Endodermal cell (in vitro differentiated cells): Measurements from ENCODE around the gene TRIM74. TPM values are rescaled to one million over a fixed set of nuclear protein-coding genes. Genes with fewer than 3 reads are reported as not detected.
"Not testable (repeated sequence)": the region's sequence is repeated elsewhere in the genome, so short reads cannot be mapped to it uniquely, and the experiment has no call there.

Experiments used
- DNase-seq: peaks from one replicate; pipeline ENCODE4 v3.0.0-alpha.2; 2017
- H3K27ac ChIP-seq: 2 replicates; pipeline ENCODE4 v1.5.1; 2013; ENCODE audit warnings: mild to moderate bottlenecking, low read depth, low read length, moderate library complexity
- H3K27me3 ChIP-seq: 2 replicates; pipeline ENCODE4 v1.6.1; 2013; ENCODE audit warnings: mild to moderate bottlenecking, low read length, moderate library complexity; ENCODE audit not compliant: insufficient read depth, control insufficient read depth, poor library complexity, severe bottlenecking
- H3K36me3 ChIP-seq: 2 replicates; pipeline ENCODE4 v1.7.0; 2013; ENCODE audit warnings: mild to moderate bottlenecking, low read length, moderate library complexity; ENCODE audit not compliant: control insufficient read depth, insufficient read depth
- H3K4me1 ChIP-seq: one replicate; pipeline ENCODE4 v1.7.0; 2013; ENCODE audit warnings: low read length; ENCODE audit not compliant: control insufficient read depth, insufficient read depth
- H3K4me3 ChIP-seq: 2 replicates; pipeline ENCODE4 v1.5.1; 2013; ENCODE audit warnings: mild to moderate bottlenecking, low read length, moderate library complexity
- H3K9ac ChIP-seq: 2 replicates; pipeline ENCODE4 v1.6.1; 2013; ENCODE audit warnings: mild to moderate bottlenecking, low read length, moderate library complexity; ENCODE audit not compliant: poor library complexity, severe bottlenecking; ENCODE audit errors: extremely low read depth
- H3K9me3 ChIP-seq: 2 replicates; pipeline ENCODE4 v1.6.1; 2013; ENCODE audit warnings: mild to moderate bottlenecking, low read length, moderate library complexity; ENCODE audit not compliant: control insufficient read depth
- H3K27ac Mint-ChIP-seq: 2 replicates; pipeline ENCODE4 v1.8.0; 2020; ENCODE audit warnings: mixed read lengths
- H3K27me3 Mint-ChIP-seq: 2 replicates; pipeline ENCODE4 v1.8.0; 2021; ENCODE audit warnings: mild to moderate bottlenecking, mixed read lengths; ENCODE audit not compliant: insufficient read depth
- H3K36me3 Mint-ChIP-seq: 2 replicates; pipeline ENCODE4 v1.8.0; 2020; ENCODE audit warnings: low read depth, mixed read lengths
- H3K4me1 Mint-ChIP-seq: 2 replicates; pipeline ENCODE4 v1.8.0; 2020; ENCODE audit warnings: mixed read lengths
- H3K4me3 Mint-ChIP-seq: 2 replicates; pipeline ENCODE4 v1.8.0; 2020; ENCODE audit warnings: mild to moderate bottlenecking, moderate library complexity, mixed read lengths
- H3K9me3 Mint-ChIP-seq: 2 replicates; pipeline ENCODE4 v1.8.0; 2020; ENCODE audit warnings: mild to moderate bottlenecking, mixed read lengths
- WGBS, 2 experiments: methylation state at CpG; one replicate each; pipeline versions ENCODE4 v1.1.5 to v1.1.7; 2013; ENCODE audit warnings: missing lambda C conversion rate in 2 of 2, mixed read lengths in 1 of 2; ENCODE audit not compliant: insufficient coverage in 1 of 2, insufficient read length in 1 of 2; 5-methylcytosine and 5-hydroxymethylcytosine counted together
- long read RNA-seq, 4 experiments: library from polyadenylated mRNA in 2 of 4; library from RNA in 1 of 4; library from capped mRNA in 1 of 4; stranded (forward) in 3 of 4; unstranded in 1 of 4; transcript quantifications; one replicate each; pipeline ENCODE4 v2.0.0, GENCODE V29; 2020 to 2021; ENCODE audit warnings: inconsistent platforms in 1 of 4
- polyA plus RNA-seq, 2 experiments: library from polyadenylated mRNA; stranded (reverse); fragments of 50-300 nt; gene quantifications; one replicate each; pipeline ENCODE4 v1.2.3, GENCODE V29; 2013
- total RNA-seq, 2 donors: library from RNA; stranded (reverse); fragmentation: NEBNext Ultra II Directional in 1 of 2; extraction: Animal tissue kit (Norgen Biotek cat#: 25700) in 1 of 2; gene quantifications; 2 replicates in 1 of 2; 3 replicates in 1 of 2; pipeline ENCODE4 v1.2.1, GENCODE V29; 2021

Gene TRIM74
- under 1 TPM in 1 of 2 donors, not detected in 1; 0.55 TPM for total RNA-seq
- polyA plus RNA-seq (2013, experiment 1 of 2) = 0.32 TPM
- polyA plus RNA-seq (2013, experiment 2 of 2) = 0.50 TPM
- long read RNA-seq, experiment 1 = 0 reads
- long read RNA-seq, experiment 2, partial matches to known transcripts = 0 of 2 reads
- long read RNA-seq, experiment 2, other reads (novel, unspliced or antisense) = 2 of 2 reads
- long read RNA-seq, experiment 3, partial matches to known transcripts = 0 of 1 reads
- long read RNA-seq, experiment 3, other reads (novel, unspliced or antisense) = 1 of 1 reads
- long read RNA-seq, experiment 4 = 0 reads

DNA sequence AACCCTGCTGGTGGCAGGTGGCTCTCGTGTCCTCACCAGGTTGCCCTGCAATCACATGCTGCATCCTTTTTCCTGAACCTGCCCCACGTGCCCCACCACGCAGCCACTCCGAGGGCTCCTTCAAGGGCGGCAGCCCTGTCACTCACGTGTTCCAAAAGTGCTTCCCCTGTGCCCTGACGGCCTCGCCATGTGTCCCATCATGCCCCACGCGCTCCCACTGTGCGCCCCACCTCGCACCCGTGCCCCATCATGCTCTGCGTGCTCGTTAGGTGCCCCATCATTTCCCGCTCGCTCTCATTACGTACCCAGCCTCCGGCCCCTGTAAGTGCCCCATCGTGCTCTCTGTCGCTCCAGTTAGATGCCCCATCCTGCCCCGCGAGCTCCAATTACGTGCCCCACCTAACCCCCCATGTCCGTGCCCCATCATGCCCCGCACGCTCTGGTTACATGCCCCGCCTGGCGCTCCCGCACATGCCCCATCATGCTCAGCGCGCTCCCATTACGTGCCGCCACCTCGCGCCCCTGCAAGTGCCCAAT lies at the start of gene TRIM74:
Gene TRIM74, minus strand, starts transcription at position 487 of the 537 bp plus-strand sequence. CDS start 3,309 bp downstream, outside the sequence.
- H3K4me1 Mint-ChIP-seq, DNase-seq, H3K27ac Mint-ChIP-seq, H3K27me3 ChIP-seq, H3K27me3 Mint-ChIP-seq, H3K4me3 ChIP-seq, H3K9ac ChIP-seq, H3K27ac ChIP-seq, H3K9me3 Mint-ChIP-seq, H3K36me3 ChIP-seq, H3K4me3 Mint-ChIP-seq, H3K36me3 Mint-ChIP-seq, H3K4me1 ChIP-seq, H3K9me3 ChIP-seq: not testable (repeated sequence)
- WGBS, 2 experiments = 96% methylated on average over 6 of the region's 36 CpGs; no CpG with 5 or more reads in 1 of the 2 experiments

DNA sequence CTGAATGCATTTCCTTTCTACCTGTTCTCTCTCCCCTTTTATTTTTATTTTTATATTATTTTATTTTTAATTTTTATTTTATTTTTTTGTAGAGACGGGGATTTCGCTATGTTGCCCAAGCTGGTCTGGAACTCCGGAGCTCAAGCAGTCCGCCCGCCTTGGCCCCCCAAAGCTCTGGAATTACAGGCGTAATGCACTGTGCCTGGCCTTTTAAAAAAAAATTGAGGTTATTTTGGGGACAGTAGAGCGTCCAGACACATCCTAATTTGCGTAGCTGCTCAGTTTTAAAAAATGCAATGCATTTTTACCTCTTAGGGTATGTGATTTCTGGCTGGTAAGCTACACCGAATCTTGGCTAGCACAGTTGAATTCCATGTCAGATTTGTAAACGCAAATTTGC lies 37.2 kb upstream of the TRIM74 start:
- peak overlapping the region; percentile 92 for H3K4me3 Mint-ChIP-seq
- peak overlapping the region; percentile 45 for H3K9ac ChIP-seq
- H3K27me3 ChIP-seq = not testable (repeated sequence)

DNA sequence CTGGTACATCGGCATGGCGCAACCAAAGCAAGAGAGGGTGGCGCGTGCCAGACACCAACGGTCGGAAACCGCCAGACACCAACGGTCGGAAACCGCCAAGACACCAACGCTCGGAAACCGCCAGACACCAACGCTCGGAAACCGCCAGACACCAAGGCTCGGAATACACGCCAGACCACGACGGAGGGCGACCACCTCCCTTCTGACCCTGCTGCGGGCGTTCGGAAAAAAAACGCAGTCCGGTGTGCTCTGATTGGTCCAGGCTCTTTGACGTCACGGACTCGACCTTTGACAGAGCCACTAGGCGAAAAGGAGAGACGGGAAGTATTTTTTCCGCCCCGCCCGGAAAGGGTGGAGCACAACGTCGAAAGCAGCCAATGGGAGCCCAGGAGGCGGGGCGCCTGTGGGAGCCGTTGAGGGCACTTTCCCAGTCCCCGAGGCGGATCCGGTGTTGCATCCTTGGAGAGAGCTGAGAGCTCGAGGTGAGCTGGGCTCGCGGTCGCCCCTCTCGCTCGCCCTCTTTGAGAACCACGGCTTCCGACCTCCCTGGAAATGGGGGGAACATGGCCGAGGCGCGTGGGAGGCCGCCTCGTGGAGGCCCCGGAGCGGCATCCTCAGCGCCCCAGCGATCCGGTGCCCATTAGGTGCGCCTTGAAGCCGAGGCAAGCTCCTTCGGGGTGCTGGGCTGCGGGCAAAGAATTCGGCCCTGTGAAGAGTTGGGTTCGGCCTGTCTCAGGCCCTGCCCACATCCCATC lies 36.6 kb upstream of the TRIM74 start:
- not testable (repeated sequence) for H3K4me1 Mint-ChIP-seq, DNase-seq, H3K9me3 ChIP-seq, H3K36me3 ChIP-seq, H3K4me1 ChIP-seq, H3K36me3 Mint-ChIP-seq, H3K9me3 Mint-ChIP-seq, H3K27me3 Mint-ChIP-seq, H3K27me3 ChIP-seq
- H3K4me3 Mint-ChIP-seq = peak overlapping the region; percentile 92
- WGBS, 2 experiments = 0% methylated on average over 18 to 37 of the region's 66 CpGs
- Histone ChIP-seq H3K4me3 (peak overlapping the region; percentile 72), H3K9ac (peak overlapping the region; percentile 72), H3K27ac (peak overlapping the region; percentile 88)
- peak overlapping the region; percentile 99 for H3K27ac Mint-ChIP-seq

More for the DNA sequence above, 37.2 kb upstream of the TRIM74 start:
- H3K4me1 ChIP-seq, H3K9me3 Mint-ChIP-seq, H3K36me3 ChIP-seq, H3K36me3 Mint-ChIP-seq, H3K27ac Mint-ChIP-seq, DNase-seq, H3K27ac ChIP-seq, H3K27me3 Mint-ChIP-seq, H3K9me3 ChIP-seq, H3K4me1 Mint-ChIP-seq: not testable (repeated sequence)
- H3K4me3 ChIP-seq = peak overlapping the region; percentile 75
- WGBS, 2 experiments = 36 to 37% methylated on average over 6 to 9 of the region's 10 CpGs

DNA sequence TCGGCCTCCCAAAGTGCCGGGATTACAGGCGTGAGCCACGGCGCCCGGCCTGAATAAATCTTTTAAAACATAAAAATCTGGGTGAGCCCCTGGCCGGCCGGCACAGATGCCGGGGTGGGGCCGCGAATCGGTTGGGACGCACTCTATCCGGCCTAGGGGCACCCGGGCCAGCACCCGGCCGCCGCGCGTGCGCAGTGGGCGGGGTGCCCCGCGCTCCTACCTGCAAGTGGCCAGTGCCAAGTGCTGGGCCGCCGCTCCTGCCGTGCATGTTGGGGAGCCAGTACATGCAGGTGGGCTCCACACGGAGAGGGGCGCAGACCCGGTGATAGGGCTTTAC lies 36.1 kb upstream of the TRIM74 start:
- peak overlapping the region; percentile 88 for H3K27ac ChIP-seq
- H3K4me1 Mint-ChIP-seq, H3K36me3 ChIP-seq, H3K27me3 Mint-ChIP-seq, H3K36me3 Mint-ChIP-seq, DNase-seq, H3K4me1 ChIP-seq, H3K9me3 ChIP-seq, H3K9me3 Mint-ChIP-seq, H3K27me3 ChIP-seq: not testable (repeated sequence)
- peak overlapping the region; percentile 72 for H3K9ac ChIP-seq
- H3K4me3 Mint-ChIP-seq = peak overlapping the region; percentile 92
- peak overlapping the region; percentile 72 for H3K4me3 ChIP-seq
- 0% methylated on average over 14 of the region's 30 CpGs; no CpG with 5 or more reads in 1 of the 2 experiments for WGBS, 2 experiments
- peak overlapping the region; percentile 99 for H3K27ac Mint-ChIP-seq

DNA sequence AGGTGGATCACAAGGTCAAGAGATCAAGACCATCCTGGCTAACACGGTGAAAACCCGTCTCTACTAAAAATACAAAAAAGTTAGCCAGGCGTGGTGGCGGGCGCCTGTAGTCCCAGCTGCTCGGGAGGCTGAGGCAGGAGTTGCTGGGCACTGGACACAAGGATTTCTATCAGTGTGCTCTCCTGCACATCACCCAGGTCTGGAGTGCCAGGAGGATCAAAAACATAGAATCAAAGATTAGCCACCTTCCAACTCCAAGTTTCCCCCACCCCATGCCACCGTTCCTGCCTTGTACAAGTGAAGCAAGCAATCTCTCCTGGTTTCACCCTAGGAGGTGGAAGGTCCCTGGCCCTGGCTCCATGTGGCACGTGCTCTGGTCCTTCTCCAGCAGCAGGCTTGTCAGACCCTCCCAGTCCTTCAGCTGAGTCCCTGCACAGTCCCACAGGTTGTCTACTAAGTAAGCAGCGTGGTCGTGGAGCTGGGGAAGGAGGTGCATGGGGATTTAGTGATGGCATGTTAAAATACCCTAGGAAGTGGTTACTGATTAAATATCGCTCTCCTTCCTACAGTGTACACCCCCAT lies 28.7 kb upstream of the TRIM74 start:
- H3K4me3 ChIP-seq, H3K4me1 ChIP-seq, H3K27ac ChIP-seq, H3K27me3 Mint-ChIP-seq, H3K4me3 Mint-ChIP-seq, H3K36me3 Mint-ChIP-seq, H3K9me3 ChIP-seq, H3K9me3 Mint-ChIP-seq, H3K9ac ChIP-seq, H3K27me3 ChIP-seq, H3K4me1 Mint-ChIP-seq, H3K27ac Mint-ChIP-seq, H3K36me3 ChIP-seq, DNase-seq: not testable (repeated sequence)
- no CpG with 5 or more reads among the region's 11 CpGs for WGBS, 2 experiments

DNA sequence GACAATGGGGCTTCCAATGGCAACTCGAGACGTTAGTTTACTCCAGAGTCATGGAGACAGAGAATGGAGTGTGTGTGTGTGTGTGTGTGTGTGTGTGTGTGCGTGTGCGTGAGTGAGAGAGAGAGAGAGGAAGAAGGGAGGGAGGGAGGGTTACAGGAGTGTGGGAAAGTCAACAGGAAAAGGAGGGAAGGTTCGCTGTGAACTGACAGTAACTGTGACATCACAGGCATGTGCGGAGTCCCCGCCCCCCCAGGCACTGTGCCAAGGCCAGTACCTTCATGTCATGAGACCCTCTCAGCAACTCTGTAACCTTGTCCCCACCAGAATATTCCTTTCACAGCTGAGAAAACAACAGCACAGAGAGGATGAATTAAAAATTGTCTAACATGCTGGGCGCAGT lies 28.2 kb upstream of the TRIM74 start:
- WGBS, 2 experiments = 100% methylated on average over 2 of the region's 8 CpGs; no CpG with 5 or more reads in 1 of the 2 experiments
- H3K36me3 Mint-ChIP-seq, DNase-seq, H3K4me3 ChIP-seq, H3K4me1 ChIP-seq, H3K27me3 Mint-ChIP-seq, H3K27ac ChIP-seq, H3K4me3 Mint-ChIP-seq, H3K36me3 ChIP-seq, H3K9me3 ChIP-seq, H3K9ac ChIP-seq, H3K9me3 Mint-ChIP-seq, H3K27ac Mint-ChIP-seq, H3K27me3 ChIP-seq, H3K4me1 Mint-ChIP-seq: not testable (repeated sequence)
